HEK293 (cell line): ENCODE results near the gene FOXE3.

Experiments used
- MEIS1 ChIP-seq: sonication (generic); formaldehyde crosslinking; IDR thresholded peaks from 2 replicates; pipeline ENCODE4 v1.8.1; 2022; ENCODE audit warnings: missing genetic modification reagents, mild to moderate bottlenecking, borderline replicate concordance
- ZNF404 ChIP-seq: fragments of 450-650 bp; formaldehyde crosslinking; IDR thresholded peaks from 2 replicates; pipeline ENCODE4 v1.5.1; 2017; ENCODE audit warnings: missing biosample characterization, missing genetic modification characterization
- TF ChIP-seq, protein P1 (sequence below): fragments of 450-650 bp; formaldehyde crosslinking; IDR thresholded peaks from 2 replicates; pipeline ENCODE4 v1.5.1; 2016; ENCODE audit warnings: missing biosample characterization, missing genetic modification characterization

DNA sequence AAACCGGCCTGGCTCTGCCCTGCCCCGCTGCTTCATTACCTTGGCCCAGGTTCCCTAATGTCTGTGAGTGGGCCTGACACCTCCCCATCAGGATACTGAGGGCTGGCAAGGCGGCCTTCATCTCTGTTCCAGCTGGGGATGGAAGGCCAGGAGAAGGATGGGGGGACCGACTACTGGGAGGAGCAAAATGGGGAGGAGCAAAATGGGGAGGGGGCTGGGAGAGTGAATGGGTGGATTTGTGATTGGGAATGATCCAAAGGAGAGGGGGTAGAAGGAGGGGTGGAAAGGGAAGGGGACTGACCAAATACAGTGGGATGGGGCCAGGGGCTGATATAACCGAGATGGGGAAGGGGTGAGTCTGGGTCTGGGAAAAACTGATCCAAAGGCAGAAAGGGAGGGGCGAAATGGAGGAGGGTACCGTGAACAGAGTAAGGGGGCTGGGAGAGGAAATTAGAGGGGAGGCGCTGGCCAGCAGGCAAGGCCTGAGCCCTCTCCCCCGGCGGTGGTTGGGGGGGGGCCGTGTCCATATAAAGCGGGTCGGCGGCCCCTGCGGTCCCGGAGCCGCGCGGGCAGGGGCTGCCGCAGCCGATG, at the start of gene FOXE3:
- TF ChIP-seq MEIS1 = no peak
- TF ChIP-seq, protein P1, sequence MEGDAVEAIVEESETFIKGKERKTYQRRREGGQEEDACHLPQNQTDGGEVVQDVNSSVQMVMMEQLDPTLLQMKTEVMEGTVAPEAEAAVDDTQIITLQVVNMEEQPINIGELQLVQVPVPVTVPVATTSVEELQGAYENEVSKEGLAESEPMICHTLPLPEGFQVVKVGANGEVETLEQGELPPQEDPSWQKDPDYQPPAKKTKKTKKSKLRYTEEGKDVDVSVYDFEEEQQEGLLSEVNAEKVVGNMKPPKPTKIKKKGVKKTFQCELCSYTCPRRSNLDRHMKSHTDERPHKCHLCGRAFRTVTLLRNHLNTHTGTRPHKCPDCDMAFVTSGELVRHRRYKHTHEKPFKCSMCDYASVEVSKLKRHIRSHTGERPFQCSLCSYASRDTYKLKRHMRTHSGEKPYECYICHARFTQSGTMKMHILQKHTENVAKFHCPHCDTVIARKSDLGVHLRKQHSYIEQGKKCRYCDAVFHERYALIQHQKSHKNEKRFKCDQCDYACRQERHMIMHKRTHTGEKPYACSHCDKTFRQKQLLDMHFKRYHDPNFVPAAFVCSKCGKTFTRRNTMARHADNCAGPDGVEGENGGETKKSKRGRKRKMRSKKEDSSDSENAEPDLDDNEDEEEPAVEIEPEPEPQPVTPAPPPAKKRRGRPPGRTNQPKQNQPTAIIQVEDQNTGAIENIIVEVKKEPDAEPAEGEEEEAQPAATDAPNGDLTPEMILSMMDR = no peak
- no peak for TF ChIP-seq ZNF404
